GM21619 (cell line): Measurements from ENCODE around the gene AFF2.

Source experiments
- ATAC-seq: cut with Tn5 transposase; IDR thresholded peaks from one replicate; pipeline ENCODE4 v1.9.1; 2021; ENCODE audit not compliant: unreplicated experiment

AFF2 gene

DNA sequence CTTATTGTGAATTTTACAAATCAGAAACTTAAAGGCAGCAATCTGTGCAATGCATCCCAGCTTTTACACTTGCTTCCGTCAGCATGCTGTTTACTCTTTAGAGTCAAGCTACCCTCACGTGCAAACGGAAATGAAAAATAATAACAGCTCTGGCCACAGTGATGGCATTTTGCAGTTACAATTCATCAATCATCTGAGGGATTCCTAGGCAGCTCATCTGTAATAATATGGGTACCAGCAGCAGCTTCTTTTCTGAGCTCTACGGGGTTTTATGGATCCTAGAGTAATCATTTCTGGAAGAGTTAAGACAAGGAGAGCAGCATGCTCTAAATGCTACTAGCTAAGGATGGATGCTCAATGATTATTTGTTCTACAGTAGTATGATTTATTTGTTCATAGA is 313.6 kb downstream of the AFF2 start:
- no peak for ATAC-seq

DNA sequence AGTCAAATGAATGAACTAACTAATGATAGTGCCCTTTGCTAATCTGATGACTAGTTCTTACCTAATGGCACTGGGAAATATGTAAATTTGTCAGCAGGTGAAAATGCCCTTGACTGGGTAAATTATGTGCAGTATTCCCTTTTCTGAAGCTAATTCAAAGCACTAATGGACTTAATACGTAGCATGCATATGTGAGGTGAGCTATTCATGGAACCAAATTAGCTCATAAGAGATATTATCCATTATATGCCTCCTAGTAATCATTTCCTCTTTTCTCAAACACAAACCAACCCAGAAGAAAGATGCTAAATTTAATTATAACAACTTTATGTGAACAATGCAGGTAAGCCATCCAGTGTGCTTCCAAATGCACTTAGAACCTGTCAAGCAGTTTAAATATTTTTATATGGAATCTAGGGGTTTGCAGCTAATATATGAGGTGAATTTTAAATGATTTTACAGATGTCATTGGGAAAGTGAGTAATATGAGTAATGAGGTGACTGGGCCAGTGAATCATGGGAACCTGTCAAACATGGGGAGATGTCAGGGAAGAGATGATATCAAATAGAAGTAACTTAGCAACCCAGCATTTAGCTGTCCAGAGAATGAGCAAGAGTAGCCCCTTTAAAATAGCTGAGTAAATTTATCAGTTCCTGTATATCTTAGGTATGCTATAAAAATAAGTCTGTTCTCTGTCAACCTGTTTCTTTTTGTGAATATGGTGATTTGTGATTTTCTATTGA is 315.0 kb downstream of the AFF2 start:
- no peak for ATAC-seq

DNA sequence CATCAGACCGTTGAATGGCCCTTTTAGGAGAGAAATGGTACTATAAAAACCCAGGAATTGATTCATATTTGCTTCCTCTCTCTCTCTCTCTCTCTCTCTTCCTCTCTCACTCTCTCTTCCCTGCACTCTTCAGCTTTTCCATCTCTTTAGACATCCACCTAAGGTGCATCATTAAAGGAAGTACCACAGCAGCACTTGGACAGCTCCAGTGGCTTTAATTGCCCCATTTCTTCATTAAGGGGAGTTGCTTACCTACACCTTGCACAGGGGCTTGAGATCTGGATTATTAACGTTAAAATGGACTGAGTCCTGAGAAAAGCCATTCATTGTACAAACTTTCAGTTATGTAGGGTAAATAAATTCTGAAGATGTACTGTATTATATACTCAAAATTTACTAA is 323.6 kb downstream of the AFF2 start:
- no peak for ATAC-seq

DNA sequence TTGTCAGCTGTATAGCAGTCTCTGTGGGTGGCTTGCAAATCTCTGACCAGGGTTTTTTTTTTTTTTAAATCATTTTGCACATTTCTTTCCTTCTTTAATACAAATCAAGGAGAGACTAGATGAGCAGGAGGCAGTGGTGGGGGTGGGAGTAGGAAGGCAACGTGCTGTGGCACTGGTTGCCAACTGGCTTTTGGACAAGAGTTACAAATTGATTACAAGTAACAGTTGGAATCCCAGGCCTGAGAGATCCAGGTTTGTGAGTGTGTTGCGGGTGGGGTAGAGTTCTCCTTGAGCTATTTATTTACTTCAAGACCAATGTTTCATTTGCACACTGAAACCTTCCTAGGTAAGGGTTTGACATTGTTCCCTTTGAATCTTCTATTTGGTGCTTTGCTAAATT is 325.3 kb downstream of the AFF2 start:
- ATAC-seq: no peak

DNA sequence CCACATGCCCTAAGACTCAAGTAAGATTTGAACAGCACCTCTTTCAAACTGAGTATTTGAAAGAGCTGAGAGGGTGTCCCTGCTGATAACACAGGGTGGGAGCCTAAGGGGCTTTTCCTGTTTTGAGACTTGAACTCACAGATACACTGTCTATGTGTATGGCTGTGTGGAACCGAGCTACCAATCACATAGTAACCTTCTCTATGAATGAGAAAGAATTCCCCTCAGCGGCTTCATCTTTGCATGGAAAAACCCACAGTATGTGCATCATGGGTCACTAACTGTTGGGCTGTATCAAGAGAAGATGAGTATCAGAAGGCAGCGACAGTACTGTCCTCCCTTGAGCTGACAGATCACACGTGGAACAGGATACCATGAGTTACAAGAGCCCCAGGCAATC is 336.3 kb downstream of the AFF2 start:
- no peak for ATAC-seq

DNA sequence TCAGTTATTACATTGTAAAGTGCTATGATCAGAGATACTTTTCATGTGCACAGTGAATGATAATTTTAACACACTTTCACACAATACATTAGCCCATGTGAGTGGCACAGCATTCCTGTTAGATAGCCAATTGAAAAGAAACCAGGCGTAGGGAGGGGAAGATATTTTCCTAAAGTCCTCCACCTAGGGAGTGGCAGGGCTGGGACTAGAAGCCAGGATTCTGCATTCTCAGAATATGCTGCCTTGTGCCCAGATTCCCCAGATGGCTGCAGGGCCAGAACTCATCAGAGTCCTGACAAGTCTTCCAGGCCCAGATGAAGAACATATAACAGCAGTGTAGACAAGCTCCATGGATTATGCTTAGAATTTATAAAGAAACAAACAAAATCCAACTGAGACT is 350.2 kb downstream of the AFF2 start:
- no peak for ATAC-seq

DNA sequence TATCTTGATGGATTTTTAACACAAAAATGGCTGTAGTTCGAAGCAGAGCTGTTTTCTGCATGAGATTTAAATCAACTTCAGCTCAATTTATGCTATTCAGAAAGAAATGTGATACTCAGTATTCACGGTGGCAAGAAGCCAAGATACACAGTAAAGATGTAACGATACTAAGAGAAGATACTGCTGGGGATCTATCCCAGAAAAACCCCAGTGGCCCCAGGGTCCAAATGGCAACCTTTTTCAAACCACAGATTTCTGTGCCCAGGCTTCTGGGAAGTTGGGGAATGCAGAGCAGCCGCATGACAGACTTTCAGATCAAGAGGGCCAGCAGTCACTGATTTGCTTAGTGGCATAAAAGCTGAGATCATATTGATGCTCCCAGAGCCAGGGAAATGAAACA is 353.9 kb downstream of the AFF2 start:
- no peak for ATAC-seq

DNA sequence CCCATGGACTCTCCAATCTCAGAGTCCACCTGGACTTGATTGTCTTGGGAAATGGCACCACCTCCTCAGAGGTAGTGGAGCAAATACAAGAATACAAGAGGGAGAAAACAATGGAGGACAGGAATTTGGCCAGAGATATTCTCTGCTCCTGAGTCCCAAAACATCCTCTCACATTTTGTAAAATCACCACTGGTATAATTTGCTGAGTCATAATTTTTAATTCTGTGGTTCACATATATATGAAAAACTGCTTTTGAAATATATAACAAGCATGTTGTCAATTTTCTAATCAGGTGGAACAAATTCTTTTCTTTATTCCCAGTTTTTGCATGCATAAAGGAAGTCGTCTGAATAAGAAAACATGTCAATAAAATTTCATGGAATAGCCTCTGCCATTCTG is 356.1 kb downstream of the AFF2 start:
- no peak for ATAC-seq

DNA sequence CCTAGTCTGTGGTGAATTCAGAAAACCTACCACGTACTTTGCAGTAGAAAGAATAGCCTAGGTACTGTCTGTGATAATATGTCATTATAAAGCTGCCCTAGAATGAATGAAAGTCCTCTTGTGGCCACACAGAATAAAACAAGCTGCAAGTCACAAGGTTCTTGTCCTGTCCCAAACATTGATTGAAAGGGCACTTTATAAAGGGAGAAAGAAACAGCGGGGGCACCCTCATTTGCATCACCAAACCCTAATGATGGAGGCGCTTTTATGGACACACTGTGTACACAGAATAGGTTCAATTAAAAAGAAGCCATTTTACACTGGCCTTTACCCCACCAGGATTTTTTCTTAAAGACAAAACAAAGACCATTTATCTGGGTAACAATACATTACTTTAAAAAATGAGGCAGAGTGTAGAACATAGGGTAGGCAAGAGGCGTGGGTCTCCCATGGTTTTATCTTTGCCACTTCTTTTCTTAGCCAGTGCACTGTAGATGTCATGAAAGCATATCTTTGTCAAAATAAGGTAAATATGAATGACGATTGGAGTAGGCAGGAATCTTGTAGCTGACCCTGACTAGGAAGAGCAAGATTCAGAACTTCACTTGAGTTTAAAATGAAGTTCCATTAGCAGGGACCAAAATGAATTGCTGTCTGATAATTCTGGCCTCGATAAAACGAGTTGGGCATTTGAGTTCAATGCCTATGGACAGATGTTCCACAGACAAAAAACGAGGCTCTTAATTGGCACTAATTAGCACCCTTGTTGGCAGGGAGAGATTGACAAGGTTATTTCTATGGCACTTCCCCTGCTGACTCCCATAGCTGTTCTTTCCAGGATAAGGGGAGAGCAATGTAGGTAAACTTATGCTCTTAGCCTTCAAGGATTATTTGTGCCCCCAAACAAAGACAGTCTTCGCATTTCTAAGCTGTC is 365.1 kb downstream of the AFF2 start:
- ATAC-seq: no peak

DNA sequence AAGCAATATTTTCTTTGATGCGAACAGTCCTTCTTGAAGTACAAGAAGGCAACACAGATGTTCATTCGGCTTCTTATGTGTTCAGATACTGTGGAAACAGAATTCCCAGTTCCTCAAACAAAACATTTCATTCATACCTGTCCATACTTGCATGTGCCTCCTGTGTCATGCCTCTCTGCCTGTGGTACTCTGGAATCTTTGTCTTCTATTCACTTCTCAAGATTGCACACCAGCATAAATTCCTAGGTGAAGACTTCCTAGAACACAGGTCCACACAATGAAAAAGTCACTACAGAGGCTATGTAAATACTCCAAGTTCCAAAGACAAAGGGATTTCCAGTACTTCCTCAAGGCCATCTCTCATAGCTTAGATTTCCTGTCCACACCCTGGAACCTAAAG is 367.2 kb downstream of the AFF2 start:
- ATAC-seq: no peak

DNA sequence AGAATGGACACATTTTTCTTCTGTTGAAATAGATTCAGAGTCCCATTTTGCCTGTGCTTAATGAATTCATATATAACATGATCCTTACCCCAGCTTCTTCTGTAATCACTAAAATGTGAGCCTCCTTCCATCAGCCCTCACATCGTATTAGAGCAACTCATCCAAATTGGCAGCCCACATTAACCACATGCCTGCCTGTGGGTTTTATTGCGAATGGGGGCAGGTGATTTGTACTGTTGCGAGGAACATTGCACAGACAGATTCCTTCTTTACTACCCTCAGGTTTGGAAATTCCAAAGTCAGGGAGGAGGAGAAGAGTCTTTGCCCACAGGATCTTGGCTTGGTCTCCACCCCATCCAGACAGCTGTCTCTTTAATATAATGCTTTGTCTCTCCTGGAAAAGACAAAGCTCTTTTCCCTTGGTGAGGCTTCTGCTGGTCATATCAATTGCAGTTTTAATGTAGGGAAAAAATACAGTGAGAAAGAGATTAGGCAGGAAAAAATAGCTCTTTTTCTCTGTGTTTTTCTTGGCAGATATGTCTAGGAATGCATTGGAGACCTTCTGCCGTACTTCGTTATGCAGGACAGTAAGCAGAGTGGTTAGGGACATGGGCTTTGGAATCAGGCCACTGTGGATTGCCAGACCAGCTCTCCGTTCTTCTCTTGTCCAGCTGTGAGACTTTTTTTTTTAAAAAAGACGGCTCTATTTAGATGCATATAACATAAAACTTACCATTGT is 371.2 kb downstream of the AFF2 start:
- no peak for ATAC-seq

DNA sequence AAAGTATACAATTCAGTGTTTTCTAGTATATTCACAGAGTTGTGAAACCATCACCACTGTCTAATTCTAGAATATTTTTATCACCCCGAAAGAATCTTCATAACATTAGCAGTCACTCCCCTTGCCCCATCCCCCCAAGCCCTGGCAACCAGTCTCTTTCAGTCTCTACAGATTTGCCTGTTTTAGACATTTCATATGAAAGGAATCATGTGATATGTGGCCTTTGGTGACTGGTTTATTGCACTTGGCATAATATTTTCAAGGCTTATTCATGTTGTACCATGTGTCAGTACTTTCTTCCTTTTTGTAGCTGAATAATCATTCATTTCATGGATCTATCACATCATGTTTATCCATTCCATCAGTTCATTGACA is 371.7 kb downstream of the AFF2 start:
- no peak for ATAC-seq

DNA sequence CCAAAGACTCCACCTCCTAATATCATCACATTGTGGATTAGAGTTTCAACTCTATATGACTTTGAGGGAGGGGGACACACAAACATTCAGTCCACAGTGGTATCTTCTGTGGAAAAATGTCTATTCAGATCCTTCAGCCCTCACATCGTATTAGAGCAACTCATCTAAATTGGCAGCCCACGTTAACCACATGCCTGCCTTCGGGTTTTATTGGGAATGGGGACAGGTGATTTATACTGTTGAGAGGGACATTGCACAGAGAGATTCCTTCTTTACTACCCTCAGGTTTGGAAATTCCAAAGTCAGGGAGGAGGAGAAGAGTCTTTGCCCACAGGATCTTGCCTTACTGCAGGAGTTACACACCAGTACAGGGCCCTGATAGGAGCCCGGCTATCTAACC is 372.5 kb downstream of the AFF2 start:
- ATAC-seq: no peak

DNA sequence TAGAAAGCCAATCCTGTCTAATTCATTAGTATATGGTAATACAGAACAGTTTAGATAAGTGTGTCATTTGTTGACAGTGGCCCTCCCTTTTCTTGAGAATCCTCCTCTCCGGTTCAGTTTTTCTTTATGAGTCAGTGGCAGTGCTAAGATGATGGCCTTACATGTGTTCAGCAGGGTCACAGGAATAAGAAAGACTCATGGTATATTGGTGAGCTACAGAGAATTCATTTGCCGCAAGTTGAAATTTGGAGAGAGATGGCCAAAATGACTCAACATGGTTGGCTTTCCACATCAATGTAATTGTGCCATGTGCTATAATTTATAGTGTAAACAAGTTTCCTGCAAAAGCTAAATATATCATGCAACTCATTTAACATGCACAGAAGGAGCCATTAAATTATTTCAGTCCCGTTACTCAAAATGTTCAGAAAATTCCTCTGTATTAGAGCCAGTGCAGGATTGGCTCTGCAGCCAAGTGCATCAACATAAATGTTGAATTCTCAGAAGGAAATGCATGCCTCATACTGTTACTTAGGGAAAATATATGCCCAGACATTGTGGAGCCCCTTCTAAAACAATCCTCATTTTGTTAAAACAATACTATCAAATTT is 374.3 kb downstream of the AFF2 start:
- no peak for ATAC-seq

DNA sequence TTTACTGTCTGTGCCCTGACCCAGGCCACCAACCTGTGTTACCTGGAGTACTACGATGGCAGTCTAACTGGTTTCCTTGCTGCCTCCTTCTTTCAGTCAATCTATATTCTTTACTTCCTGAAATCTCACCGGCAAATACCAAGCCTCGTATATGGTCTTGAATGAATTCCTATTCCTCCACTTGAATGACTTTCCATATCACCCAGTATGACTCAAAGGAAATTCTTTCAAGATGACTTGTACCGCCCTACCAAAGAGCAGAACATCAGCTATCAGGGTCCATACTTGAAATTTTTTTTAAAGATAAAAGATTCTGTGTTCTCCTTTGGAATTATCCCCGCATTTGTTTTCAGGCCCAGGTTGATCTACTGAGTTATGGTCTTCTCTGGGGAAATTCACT is 378.0 kb downstream of the AFF2 start:
- no peak for ATAC-seq

DNA sequence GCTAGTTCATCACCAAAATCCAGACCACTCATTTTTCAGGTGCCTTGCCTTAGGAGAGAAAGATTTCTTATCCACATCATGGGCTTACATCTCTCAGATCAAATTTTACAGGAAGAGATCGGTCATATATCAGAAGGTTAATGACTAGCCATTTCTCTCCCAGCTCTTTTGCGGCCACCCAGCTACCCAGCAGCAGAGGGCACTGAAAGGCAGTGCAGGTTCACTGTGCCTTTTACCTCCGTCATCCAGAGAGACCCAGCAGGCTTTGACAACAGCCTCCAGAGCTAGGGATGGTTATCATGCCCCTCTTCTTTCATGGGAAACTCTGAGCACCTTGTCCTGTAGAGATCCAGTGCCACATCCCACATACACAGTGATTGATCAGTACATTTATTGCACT is 384.8 kb downstream of the AFF2 start:
- ATAC-seq: no peak

DNA sequence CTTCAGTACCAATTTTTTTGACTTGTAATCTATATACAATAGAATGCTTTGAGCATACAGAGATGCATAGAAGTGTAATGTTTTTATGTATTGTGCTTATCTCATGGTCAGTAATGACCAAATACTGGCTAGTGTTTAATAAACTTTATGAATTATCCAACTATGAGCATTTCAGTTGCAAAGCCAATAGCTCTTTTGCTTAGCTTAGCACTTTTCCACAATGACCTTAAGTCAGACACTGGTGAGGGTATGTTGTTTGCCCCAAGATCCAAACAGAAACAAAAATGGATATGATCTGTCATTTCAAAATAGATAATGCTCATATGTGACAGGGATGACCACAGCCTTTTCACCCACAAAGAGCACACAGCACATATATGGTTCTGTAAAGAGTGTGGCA is 393.0 kb downstream of the AFF2 start:
- ATAC-seq: no peak

DNA sequence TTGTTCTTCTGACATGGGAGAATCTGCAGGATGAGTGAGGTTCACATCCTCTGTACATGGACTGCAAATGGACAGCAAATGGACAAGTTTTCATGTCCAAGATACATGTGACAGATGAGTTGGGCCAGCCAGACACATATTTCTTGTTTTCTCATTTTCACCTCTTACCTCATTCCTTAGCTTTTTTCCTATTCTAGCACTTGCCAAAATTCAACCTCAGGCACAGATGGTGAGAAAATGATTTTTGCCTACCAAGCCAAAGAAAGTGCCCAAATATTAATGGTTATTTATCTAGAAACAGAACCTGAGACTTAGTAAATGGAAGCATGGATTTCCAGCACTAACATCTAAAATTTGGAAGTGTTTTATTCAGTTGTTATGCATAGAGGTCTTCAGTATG is 402.2 kb downstream of the AFF2 start:
- no peak for ATAC-seq

DNA sequence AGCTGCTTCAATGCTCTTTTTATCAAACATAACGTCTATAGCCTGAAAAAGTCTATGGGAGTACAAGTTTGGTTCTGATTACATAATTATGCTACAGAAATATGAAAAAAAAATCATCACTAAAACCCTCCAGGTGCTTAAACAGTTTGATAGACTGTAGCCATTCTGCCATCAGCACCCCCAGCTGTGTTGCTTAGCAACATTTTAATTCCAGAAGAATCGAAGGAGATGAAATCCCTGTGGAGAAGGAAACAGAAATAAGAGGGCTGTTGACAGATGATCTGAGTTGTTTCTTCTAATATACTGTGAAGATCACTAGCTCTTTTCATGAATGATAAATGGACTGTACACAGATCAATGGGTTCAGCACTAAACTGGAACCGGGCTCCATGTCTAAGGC is 402.8 kb downstream of the AFF2 start:
- no peak for ATAC-seq

DNA sequence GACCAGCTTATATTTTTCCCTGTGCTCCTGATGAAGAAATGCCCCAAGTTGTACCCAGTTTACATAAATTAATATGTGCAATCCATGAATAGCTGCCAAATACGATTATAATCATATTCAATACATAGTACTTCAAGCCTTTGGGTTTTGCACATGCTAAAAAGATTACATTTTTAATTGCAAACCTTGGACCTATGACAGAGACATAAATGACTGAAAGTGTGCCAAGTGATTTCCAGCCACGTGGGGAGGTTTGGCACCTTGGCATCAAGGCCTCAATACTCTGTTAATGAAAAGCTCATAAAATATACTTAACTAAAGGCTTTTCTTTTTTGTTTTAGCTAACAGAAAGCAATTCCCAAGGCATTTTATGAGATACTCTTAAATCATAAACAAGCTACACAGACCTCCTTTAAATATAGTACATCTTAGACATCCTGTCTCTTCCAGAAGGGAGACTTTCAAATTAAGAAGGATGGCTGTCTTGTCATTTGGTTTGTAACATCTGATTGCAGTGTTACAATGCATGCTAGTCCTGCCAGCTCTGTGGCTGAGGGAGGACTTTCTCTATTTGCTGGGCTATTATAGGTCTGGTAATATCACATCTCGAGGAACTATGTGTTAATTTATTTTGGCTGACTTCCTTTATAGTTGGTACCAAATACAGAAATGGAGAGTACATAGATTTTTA is 404.1 kb downstream of the AFF2 start:
- no peak for ATAC-seq

DNA sequence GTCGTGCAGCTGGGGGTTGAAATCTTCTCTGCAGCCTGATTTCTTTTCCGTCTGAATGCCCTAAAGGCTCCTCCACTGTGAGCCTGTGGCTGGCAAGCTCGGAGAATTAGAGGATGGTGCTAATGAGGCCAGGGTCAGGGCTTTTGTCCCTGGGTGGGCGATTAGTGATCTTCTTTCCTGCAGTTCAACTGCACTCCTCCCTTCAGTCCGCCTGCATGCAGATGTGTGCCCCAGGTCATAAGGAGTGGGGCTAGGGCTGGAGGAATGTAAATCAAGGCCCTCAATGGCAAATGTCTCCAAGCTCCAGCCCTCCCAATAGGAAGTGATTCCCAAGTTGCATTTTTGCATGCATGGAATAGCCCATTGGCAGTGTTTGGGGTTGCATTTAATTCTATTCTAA is 405.0 kb downstream of the AFF2 start:
- no peak for ATAC-seq
